Measurements from ENCODE around the gene SFRP2.
A peak's percentile ranks its signal among the peaks of the same experiment; 100 is the strongest.

DNA sequence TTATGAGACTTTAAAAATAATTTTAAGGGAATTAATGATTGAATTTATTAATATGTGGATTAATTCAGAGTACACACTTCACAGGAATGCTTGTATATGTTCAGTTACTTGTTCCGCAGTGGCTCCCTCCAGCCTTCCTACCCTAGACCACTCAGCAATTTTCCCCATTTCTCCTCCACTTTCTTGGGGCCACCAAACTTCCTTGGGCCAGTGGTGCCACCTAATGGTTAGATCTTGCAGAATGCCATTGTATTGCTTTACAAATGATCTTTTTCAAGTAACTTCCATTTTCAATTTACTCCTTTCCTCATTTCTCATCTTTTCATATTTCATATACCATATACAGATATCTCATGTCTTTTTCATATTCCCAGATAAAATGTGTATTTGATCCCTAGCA is 25.5 kb downstream of the SFRP2 start:
- TF ChIP-seq, protein P1, sequence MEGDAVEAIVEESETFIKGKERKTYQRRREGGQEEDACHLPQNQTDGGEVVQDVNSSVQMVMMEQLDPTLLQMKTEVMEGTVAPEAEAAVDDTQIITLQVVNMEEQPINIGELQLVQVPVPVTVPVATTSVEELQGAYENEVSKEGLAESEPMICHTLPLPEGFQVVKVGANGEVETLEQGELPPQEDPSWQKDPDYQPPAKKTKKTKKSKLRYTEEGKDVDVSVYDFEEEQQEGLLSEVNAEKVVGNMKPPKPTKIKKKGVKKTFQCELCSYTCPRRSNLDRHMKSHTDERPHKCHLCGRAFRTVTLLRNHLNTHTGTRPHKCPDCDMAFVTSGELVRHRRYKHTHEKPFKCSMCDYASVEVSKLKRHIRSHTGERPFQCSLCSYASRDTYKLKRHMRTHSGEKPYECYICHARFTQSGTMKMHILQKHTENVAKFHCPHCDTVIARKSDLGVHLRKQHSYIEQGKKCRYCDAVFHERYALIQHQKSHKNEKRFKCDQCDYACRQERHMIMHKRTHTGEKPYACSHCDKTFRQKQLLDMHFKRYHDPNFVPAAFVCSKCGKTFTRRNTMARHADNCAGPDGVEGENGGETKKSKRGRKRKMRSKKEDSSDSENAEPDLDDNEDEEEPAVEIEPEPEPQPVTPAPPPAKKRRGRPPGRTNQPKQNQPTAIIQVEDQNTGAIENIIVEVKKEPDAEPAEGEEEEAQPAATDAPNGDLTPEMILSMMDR (IDR thresholded peaks at IDR 0.05; ENCODE audit: low read depth, low read length): peak; percentile 25
- TF ChIP-seq POLR2A (IDR thresholded peaks at IDR 0.05; ENCODE audit: extremely low read depth, insufficient read length) (no peak), MYC (IDR thresholded peaks at IDR 0.05; ENCODE audit: low read depth, low read length) (no peak)
- TF ChIP-seq, protein P2, sequence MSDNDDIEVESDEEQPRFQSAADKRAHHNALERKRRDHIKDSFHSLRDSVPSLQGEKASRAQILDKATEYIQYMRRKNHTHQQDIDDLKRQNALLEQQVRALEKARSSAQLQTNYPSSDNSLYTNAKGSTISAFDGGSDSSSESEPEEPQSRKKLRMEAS (IDR thresholded peaks at IDR 0.05; ENCODE audit: low read depth, low read length): no peak
